GM21528 (cell line): ENCODE results near the gene TAS1R1.
A peak's percentile ranks its signal among the peaks of the same experiment; 100 is the strongest.
"Not testable (repeated sequence)": the region's sequence is repeated elsewhere in the genome, so short reads cannot be mapped to it uniquely, and the experiment has no call there.

Experiments used
- ATAC-seq: cut with Tn5 transposase; IDR thresholded peaks from one replicate; pipeline ENCODE4 v1.9.1; 2021; ENCODE audit warnings: mild to moderate bottlenecking, moderate library complexity; ENCODE audit not compliant: unreplicated experiment, low FRiP score

TAS1R1 gene

GRCh38 chr1:6519935-6520671, 35.0 kb upstream of the TAS1R1 start:
- no peak for ATAC-seq

- ATAC-seq = no peak
These were observed 33.6 kb upstream of the TAS1R1 start for GRCh38 chr1:6521536-6521935.

- no peak for ATAC-seq
These were observed 31.5 kb upstream of the TAS1R1 start for GRCh38 chr1:6523566-6523965.

- ATAC-seq = no peak
These were observed 28.8 kb upstream of the TAS1R1 start for GRCh38 chr1:6526316-6526715.

GRCh38 chr1:6528492-6528891, 26.6 kb upstream of the TAS1R1 start:
- no peak for ATAC-seq

GRCh38 chr1:6530504-6531160, 24.5 kb upstream of the TAS1R1 start:
- no peak for ATAC-seq

- ATAC-seq = no peak
These were observed 23.1 kb upstream of the TAS1R1 start for GRCh38 chr1:6531996-6532395.

GRCh38 chr1:6534248-6534822, 20.8 kb upstream of the TAS1R1 start:
- no peak for ATAC-seq

GRCh38 chr1:6535214-6535613, 19.9 kb upstream of the TAS1R1 start:
- ATAC-seq = no peak

- no peak for ATAC-seq
These were observed 18.8 kb upstream of the TAS1R1 start for GRCh38 chr1:6536291-6536690.

- ATAC-seq = no peak
These were observed 16.2 kb upstream of the TAS1R1 start for GRCh38 chr1:6538956-6539355.

GRCh38 chr1:6544831-6545230, 10.3 kb upstream of the TAS1R1 start:
- ATAC-seq = no peak

GRCh38 chr1:6545276-6546112, 9.6 kb upstream of the TAS1R1 start:
- ATAC-seq = no peak

- no peak for ATAC-seq
These were observed 8.8 kb upstream of the TAS1R1 start for GRCh38 chr1:6546326-6546725.

GRCh38 chr1:6547301-6547700, 7.8 kb upstream of the TAS1R1 start:
- ATAC-seq = no peak

- ATAC-seq = peak; percentile 92
These were observed 838 bp upstream of the TAS1R1 start, which contains the start of gene NOL9 for GRCh38 chr1:6554031-6554906. Gene NOL9 (minus strand): TSS chr1:6554513. CDS start chr1:6554502, 11 bp downstream.

- ATAC-seq = no peak
These were observed 2.5 kb downstream of the TAS1R1 start for GRCh38 chr1:6557597-6557996.

- ATAC-seq = not testable (repeated sequence)
These were observed 4.1 kb downstream of the TAS1R1 start for GRCh38 chr1:6559161-6559560.

GRCh38 chr1:6560267-6560666, 5.2 kb downstream of the TAS1R1 start:
- ATAC-seq = no peak

- ATAC-seq = no peak
These were observed 13.9 kb downstream of the TAS1R1 start for GRCh38 chr1:6569033-6569432.
